Sigmoid colon (tissue), 7 donors: ENCODE results near the gene CD52. TPM values are rescaled to one million over a fixed set of nuclear protein-coding genes. Genes with fewer than 3 reads are reported as not detected.

Experiments
- DNase-seq: peaks from one replicate; pipeline ENCODE4 v3.0.0-alpha.2; 2019
- H3K27ac ChIP-seq, 4 donors: fragments of 200-600 bp; sonication (generic); one replicate each; pipeline ENCODE4 v1.5.1; 2016 to 2019; ENCODE audit warnings: mild to moderate bottlenecking in 1 of 4
- H3K27me3 ChIP-seq, 3 donors: fragments of 200-600 bp; sonication (generic); one replicate each; pipeline ENCODE4 v1.5.1; 2019; ENCODE audit warnings: mild to moderate bottlenecking in 1 of 3
- H3K36me3 ChIP-seq, 4 donors: fragments of 200-600 bp; sonication (generic); one replicate each; pipeline ENCODE4 v1.5.1; 2016 to 2019
- H3K4me1 ChIP-seq, 4 donors: fragments of 200-600 bp; sonication (generic); one replicate each; pipeline ENCODE4 v1.5.1; 2017 to 2019
- H3K4me3 ChIP-seq, 4 donors: fragments of 200-600 bp; sonication (generic); one replicate each; pipeline ENCODE4 v1.5.1; 2017 to 2019; ENCODE audit warnings: mild to moderate bottlenecking in 2 of 4, moderate library complexity in 1 of 4
- H3K9me3 ChIP-seq, 4 donors: fragments of 200-600 bp in 3 of 4; sonication (generic) in 3 of 4; one replicate each; pipeline versions ENCODE4 v1.5.1 to v1.6.1; 2013 to 2019
- EP300 ChIP-seq, 4 donors: sonication (generic); formaldehyde crosslinking; IDR thresholded peaks; one replicate each; pipeline ENCODE4 v1.6.1; 2017; ENCODE audit warnings: antibody characterized with exemption in 4 of 4
- POLR2A ChIP-seq, 2 donors: fragments of 450-650 bp; IDR thresholded peaks; one replicate each; pipeline ENCODE4 v1.6.1; 2016; ENCODE audit warnings: antibody characterized with exemption in 2 of 2, mild to moderate bottlenecking in 2 of 2, moderate library complexity in 2 of 2
- POLR2AphosphoS5 ChIP-seq, 4 donors: sonication (generic); formaldehyde crosslinking; IDR thresholded peaks; one replicate each; pipeline ENCODE4 v1.6.1; 2017; ENCODE audit warnings: antibody characterized with exemption in 4 of 4
- WGBS, 2 donors: extraction: QIAGEN DNeasy Blood & Tissue Kit; methylation state at CpG; one replicate each; pipeline ENCODE4 v1.1.7; 2013; 5-methylcytosine and 5-hydroxymethylcytosine counted together
- intact Hi-C: fragments of 100-400 bp; cut with DNase I; formaldehyde crosslinking; loops from one replicate; pipeline ENCODE4 v1.15.1; 2023
- polyA plus RNA-seq, 3 donors: library from polyadenylated mRNA; stranded (reverse); fragments of 200-250 nt; gene quantifications; one replicate each; pipeline ENCODE4 v1.2.3, GENCODE V29; 2013
- total RNA-seq, 4 donors: library from RNA; depleted of rRNA; stranded (reverse); fragments of >200 nt; gene quantifications; one replicate each; pipeline ENCODE4 v1.1.0, GENCODE V29; 2016
- TF ChIP-seq, protein P1 (sequence below), 4 experiments: fragments of 450-650 bp in 3 of 4; fragments of 200-600 bp in 1 of 4; IDR thresholded peaks; one replicate each; pipeline ENCODE4 v1.5.1; 2016 to 2019; ENCODE audit warnings: antibody characterized with exemption in 4 of 4, mild to moderate bottlenecking in 3 of 4, moderate library complexity in 2 of 4
- donor health status: healthy with polysubstance abuse.
- donor health status: Bipolar disorder and iron deficiency.
- donor health status: healthy.

The CD52 gene
- total and polyA plus RNA-seq, 7 donors, result 1.6 to 556 (median 19.8) TPM; not detected in 2

DNA sequence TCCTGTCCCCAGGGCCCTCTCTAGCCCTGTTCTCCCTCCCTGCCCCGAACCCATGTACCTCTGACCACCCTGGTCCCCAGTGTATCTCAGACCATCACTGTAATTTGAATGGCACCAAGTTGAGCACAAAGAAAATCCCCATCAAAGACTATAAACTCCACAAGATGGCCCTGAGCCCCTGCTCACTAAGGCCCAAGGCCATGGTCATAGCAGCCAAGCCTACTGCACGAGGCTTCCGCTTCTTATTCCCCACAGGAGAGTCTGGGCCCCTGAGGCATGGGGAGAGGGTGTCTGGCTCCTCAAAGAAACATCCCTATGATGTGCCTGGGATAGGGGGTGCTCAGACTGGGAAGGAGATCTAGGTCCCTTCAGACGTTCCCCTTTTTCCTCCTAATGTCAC lies 50.2 kb downstream of the CD52 start:
- WGBS, 2 donors, result 82 to 85% methylated on average over 4 of the region's 4 CpGs
- TF ChIP-seq, protein P1, sequence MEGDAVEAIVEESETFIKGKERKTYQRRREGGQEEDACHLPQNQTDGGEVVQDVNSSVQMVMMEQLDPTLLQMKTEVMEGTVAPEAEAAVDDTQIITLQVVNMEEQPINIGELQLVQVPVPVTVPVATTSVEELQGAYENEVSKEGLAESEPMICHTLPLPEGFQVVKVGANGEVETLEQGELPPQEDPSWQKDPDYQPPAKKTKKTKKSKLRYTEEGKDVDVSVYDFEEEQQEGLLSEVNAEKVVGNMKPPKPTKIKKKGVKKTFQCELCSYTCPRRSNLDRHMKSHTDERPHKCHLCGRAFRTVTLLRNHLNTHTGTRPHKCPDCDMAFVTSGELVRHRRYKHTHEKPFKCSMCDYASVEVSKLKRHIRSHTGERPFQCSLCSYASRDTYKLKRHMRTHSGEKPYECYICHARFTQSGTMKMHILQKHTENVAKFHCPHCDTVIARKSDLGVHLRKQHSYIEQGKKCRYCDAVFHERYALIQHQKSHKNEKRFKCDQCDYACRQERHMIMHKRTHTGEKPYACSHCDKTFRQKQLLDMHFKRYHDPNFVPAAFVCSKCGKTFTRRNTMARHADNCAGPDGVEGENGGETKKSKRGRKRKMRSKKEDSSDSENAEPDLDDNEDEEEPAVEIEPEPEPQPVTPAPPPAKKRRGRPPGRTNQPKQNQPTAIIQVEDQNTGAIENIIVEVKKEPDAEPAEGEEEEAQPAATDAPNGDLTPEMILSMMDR (IDR thresholded peaks at IDR 0.05), result no peak
- TF ChIP-seq POLR2AphosphoS5 (IDR thresholded peaks at IDR 0.05) (no peak), POLR2A (IDR thresholded peaks at IDR 0.05) (no peak), EP300 (IDR thresholded peaks at IDR 0.05) (no peak)
- H3K4me3 ChIP-seq, result no peak overlapping the region
- H3K36me3 ChIP-seq, result no peaks in the 10 kb centered on the region
- no peak overlapping the region for H3K27ac ChIP-seq
- no peaks in the 10 kb centered on the region for H3K9me3 ChIP-seq
- H3K27me3 ChIP-seq, result peaks cover 3 to 32% (median 16%) of the 10 kb centered on the region in 3 donors
- no peak for DNase-seq
- H3K4me1 ChIP-seq, result no peaks in the 10 kb centered on the region
- intact Hi-C loops, result no loop called here

DNA sequence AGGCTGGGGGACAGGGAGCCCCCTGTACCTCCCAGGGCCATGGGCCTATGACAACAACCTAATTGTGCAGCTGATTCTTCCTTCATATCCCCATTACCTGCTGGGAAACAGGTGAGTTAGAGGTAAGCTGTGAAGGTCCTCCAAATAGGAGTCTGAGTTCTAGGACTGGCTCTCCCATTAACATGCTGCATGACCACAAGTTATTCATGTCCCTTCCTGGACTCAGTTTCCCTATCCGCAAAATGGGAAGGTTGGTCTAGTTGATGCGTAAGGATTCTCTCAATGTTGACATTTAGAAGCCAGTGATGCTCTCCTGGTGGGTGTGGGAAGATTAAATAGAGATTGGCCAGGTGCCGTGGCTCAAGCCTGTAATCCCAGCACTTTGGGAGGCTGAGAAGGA lies 50.7 kb downstream of the CD52 start:
- H3K27me3 ChIP-seq, result peaks cover 0 to 28% (median 12%) of the 10 kb centered on the region in 3 donors
- no peak for DNase-seq
- no peaks in the 10 kb centered on the region for H3K9me3 ChIP-seq
- no peaks in the 10 kb centered on the region for H3K36me3 ChIP-seq
- no peak overlapping the region for H3K27ac ChIP-seq
- H3K4me3 ChIP-seq, result no peak overlapping the region
- no peaks in the 10 kb centered on the region for H3K4me1 ChIP-seq
- 94 to 96% methylated on average over 3 of the region's 3 CpGs for WGBS, 2 donors
- intact Hi-C loops, result no loop called here
- TF ChIP-seq EP300 (IDR thresholded peaks at IDR 0.05) (no peak), POLR2AphosphoS5 (IDR thresholded peaks at IDR 0.05) (no peak), POLR2A (IDR thresholded peaks at IDR 0.05) (no peak)
- TF ChIP-seq, protein P1 (IDR thresholded peaks at IDR 0.05), result no peak

Other genes with a start within 250 kb of the CD52 start
- gene PDIK1L, start 206.1 kb upstream of the CD52 start, total RNA-seq, result 10 to 100 TPM in 1 of 4 donors, 1 to 10 TPM in 3; 4.2 to 15.7 (median 6.6) TPM
- 1 to 10 TPM; 4.6 to 5.4 (median 5.0) TPM for gene PDIK1L, start 206.1 kb upstream of the CD52 start, polyA plus RNA-seq
- gene FAM110D, start 158.9 kb upstream of the CD52 start, total RNA-seq, result 1 to 10 TPM; 1.1 to 4.2 (median 2.2) TPM
- 1 to 10 TPM in 1 of 3 donors, under 1 TPM in 1, not detected in 1; 0.60 to 1.1 TPM for gene FAM110D, start 158.9 kb upstream of the CD52 start, polyA plus RNA-seq
- gene C1orf232, start 149.0 kb upstream of the CD52 start, total RNA-seq, result not detected
- gene C1orf232, start 149.0 kb upstream of the CD52 start, polyA plus RNA-seq, result not detected
- 10 to 100 TPM; 16.3 to 37.2 (median 32.1) TPM for gene ZNF593, start 148.1 kb upstream of the CD52 start, total RNA-seq
- gene ZNF593, start 148.1 kb upstream of the CD52 start, polyA plus RNA-seq, result 100 to 1,000 TPM in 1 of 3 donors, 10 to 100 TPM in 2; 38.4 to 114 (median 61.3) TPM
- gene ZNF593OS, start 146.1 kb upstream of the CD52 start, total RNA-seq, result not detected
- under 1 TPM in 1 of 3 donors, not detected in 2; 0.13 TPM for gene ZNF593OS, start 146.1 kb upstream of the CD52 start, polyA plus RNA-seq
- gene CNKSR1, start 140.5 kb upstream of the CD52 start, total RNA-seq, result 1 to 10 TPM in 2 of 4 donors, under 1 TPM in 1, not detected in 1; 0.82 to 4.7 (median 1.8) TPM
- gene CNKSR1, start 140.5 kb upstream of the CD52 start, polyA plus RNA-seq, result 10 to 100 TPM; 13.8 to 29.0 (median 16.0) TPM
- gene CATSPER4, start 127.4 kb upstream of the CD52 start, total RNA-seq, result not detected
- under 1 TPM in 1 of 3 donors, not detected in 2; 0.04 TPM for gene CATSPER4, start 127.4 kb upstream of the CD52 start, polyA plus RNA-seq
- gene CEP85, start 83.8 kb upstream of the CD52 start, total RNA-seq, result 1 to 10 TPM; 1.9 to 5.4 (median 3.3) TPM
- gene CEP85, start 83.8 kb upstream of the CD52 start, polyA plus RNA-seq, result 10 to 100 TPM in 1 of 3 donors, 1 to 10 TPM in 2; 2.4 to 12.9 (median 9.7) TPM
- gene SH3BGRL3, start 37.9 kb upstream of the CD52 start, total RNA-seq, result 10 to 100 TPM; 32.9 to 41.5 (median 37.6) TPM
- gene SH3BGRL3, start 37.9 kb upstream of the CD52 start, polyA plus RNA-seq, result 100 to 1,000 TPM; 303 to 575 (median 543) TPM
- 10 to 100 TPM in 3 of 4 donors, 1 to 10 TPM in 1; 9.8 to 17.7 (median 13.1) TPM for gene UBXN11, start 11.3 kb upstream of the CD52 start, total RNA-seq
- gene UBXN11, start 11.3 kb upstream of the CD52 start, polyA plus RNA-seq, result 10 to 100 TPM in 1 of 3 donors, 1 to 10 TPM in 2; 3.0 to 22.7 (median 4.2) TPM
- gene CRYBG2, start 36.2 kb downstream of the CD52 start, total RNA-seq, result 1 to 10 TPM in 1 of 4 donors, under 1 TPM in 1, not detected in 2; 0.55 to 1.8 TPM
- 10 to 100 TPM; 13.8 to 21.0 (median 19.9) TPM for gene CRYBG2, start 36.2 kb downstream of the CD52 start, polyA plus RNA-seq
- not detected for gene ZNF683, start 54.8 kb downstream of the CD52 start, total RNA-seq
- gene ZNF683, start 54.8 kb downstream of the CD52 start, polyA plus RNA-seq, result under 1 TPM in 1 of 3 donors, not detected in 2; 0.52 TPM
- not detected for gene LIN28A, start 92.9 kb downstream of the CD52 start, total RNA-seq
- not detected for gene LIN28A, start 92.9 kb downstream of the CD52 start, polyA plus RNA-seq
- gene DHDDS, start 114.4 kb downstream of the CD52 start, total RNA-seq, result 10 to 100 TPM; 16.6 to 33.5 (median 24.7) TPM
- gene DHDDS, start 114.4 kb downstream of the CD52 start, polyA plus RNA-seq, result 10 to 100 TPM; 46.2 to 64.3 (median 59.0) TPM
- 100 to 1,000 TPM; 150 to 403 (median 234) TPM for gene HMGN2, start 154.5 kb downstream of the CD52 start, total RNA-seq
- gene HMGN2, start 154.5 kb downstream of the CD52 start, polyA plus RNA-seq, result 100 to 1,000 TPM; 474 to 749 (median 570) TPM
- gene RPS6KA1, start 211.8 kb downstream of the CD52 start, total RNA-seq, result 10 to 100 TPM in 1 of 4 donors, 1 to 10 TPM in 3; 2.5 to 11.5 (median 6.8) TPM
- gene RPS6KA1, start 211.8 kb downstream of the CD52 start, polyA plus RNA-seq, result 100 to 1,000 TPM in 1 of 3 donors, 10 to 100 TPM in 2; 91.3 to 116 (median 91.5) TPM